ENCODE results near the gene OPA1.

Gene OPA1

GRCh38 chr3:193592841-193593667 lies at the start of gene OPA1:
Gene OPA1, plus strand, starts transcription at chr3:193593208. Its CDS starts 170 bp downstream, at chr3:193593378.
- peak; percentile 92 for DNase-seq (ENCODE audit: low spot score)

GRCh38 chr3:193544289-193544688 lies 48.7 kb upstream of the OPA1 start:
- DNase-seq (ENCODE audit: low spot score) = no peak

GRCh38 chr3:193545304-193545703 lies 47.7 kb upstream of the OPA1 start:
- DNase-seq (ENCODE audit: low spot score) = no peak

- DNase-seq (ENCODE audit: low spot score) = no peak
These were observed 46.9 kb upstream of the OPA1 start for GRCh38 chr3:193546129-193546528.

GRCh38 chr3:193548406-193548805 lies 44.6 kb upstream of the OPA1 start:
- no peak for DNase-seq (ENCODE audit: low spot score)

GRCh38 chr3:193552923-193553322 lies 40.1 kb upstream of the OPA1 start:
- no peak for DNase-seq (ENCODE audit: low spot score)

- no peak for DNase-seq (ENCODE audit: low spot score)
These were observed 39.4 kb upstream of the OPA1 start for GRCh38 chr3:193553586-193553985.

- DNase-seq (ENCODE audit: low spot score) = no peak
These were observed 38.2 kb upstream of the OPA1 start, which contains the start of gene ATP13A4 for GRCh38 chr3:193554811-193555210. Gene ATP13A4, minus strand, starts transcription at chr3:193554895. Its CDS starts 96 bp downstream, at chr3:193554799.

- no peak for DNase-seq (ENCODE audit: low spot score)
These were observed 36.2 kb upstream of the OPA1 start for GRCh38 chr3:193556841-193557240.

GRCh38 chr3:193559100-193559499 lies 33.9 kb upstream of the OPA1 start:
- no peak for DNase-seq (ENCODE audit: low spot score)

- no peak for DNase-seq (ENCODE audit: low spot score)
These were observed 32.9 kb upstream of the OPA1 start for GRCh38 chr3:193560091-193560490.

GRCh38 chr3:193560870-193561269 lies 32.1 kb upstream of the OPA1 start:
- no peak for DNase-seq (ENCODE audit: low spot score)

GRCh38 chr3:193563426-193563825 lies 29.6 kb upstream of the OPA1 start:
- no peak for DNase-seq (ENCODE audit: low spot score)

- DNase-seq (ENCODE audit: low spot score) = no peak
These were observed 29.0 kb upstream of the OPA1 start for GRCh38 chr3:193564012-193564411.

- no peak for DNase-seq (ENCODE audit: low spot score)
These were observed 23.9 kb upstream of the OPA1 start for GRCh38 chr3:193569119-193569518.

GRCh38 chr3:193572426-193572908 lies 20.5 kb upstream of the OPA1 start:
- peak; percentile 52 for DNase-seq (ENCODE audit: low spot score)

GRCh38 chr3:193573403-193574191 lies 19.4 kb upstream of the OPA1 start:
- no peak for DNase-seq (ENCODE audit: low spot score)

GRCh38 chr3:193574488-193575070 lies 18.4 kb upstream of the OPA1 start:
- DNase-seq (ENCODE audit: low spot score) = no peak

- DNase-seq (ENCODE audit: low spot score) = no peak
These were observed 7.5 kb upstream of the OPA1 start for GRCh38 chr3:193585530-193585929.

- no peak for DNase-seq (ENCODE audit: low spot score)
These were observed 6.5 kb upstream of the OPA1 start for GRCh38 chr3:193586526-193586925.

- no peak for DNase-seq (ENCODE audit: low spot score)
These were observed 3.9 kb upstream of the OPA1 start for GRCh38 chr3:193589129-193589528.

GRCh38 chr3:193589616-193590015 lies 3.4 kb upstream of the OPA1 start:
- no peak for DNase-seq (ENCODE audit: low spot score)
